GM18505 (cell line): Measurements from ENCODE around the gene VKORC1L1.
A peak's percentile ranks its signal among the peaks of the same experiment; 100 is the strongest.
"Not testable (repeated sequence)": the region's sequence is repeated elsewhere in the genome, so short reads cannot be mapped to it uniquely, and the experiment has no call there.

Source experiments
- ATAC-seq: cut with Tn5 transposase; IDR thresholded peaks from one replicate; pipeline ENCODE4 v1.9.1; 2021; ENCODE audit not compliant: unreplicated experiment
- POLR2A ChIP-seq: IDR thresholded peaks from 4 replicates; pipeline ENCODE4 v1.6.1; 2011; ENCODE audit warnings: borderline replicate concordance; ENCODE audit not compliant: insufficient read depth, insufficient read length; ENCODE audit errors: extremely low read depth

The VKORC1L1 gene

GRCh38 chr7:65879292-65880153, 6.6 kb downstream of the VKORC1L1 start:
- ATAC-seq: peak; percentile 47

GRCh38 chr7:65880242-65880641, 7.4 kb downstream of the VKORC1L1 start:
- not testable (repeated sequence) for ATAC-seq

- not testable (repeated sequence) for ATAC-seq
These were observed 12.1 kb downstream of the VKORC1L1 start for GRCh38 chr7:65884983-65885382.

- not testable (repeated sequence) for ATAC-seq
These were observed 12.7 kb downstream of the VKORC1L1 start for GRCh38 chr7:65885533-65885932.

GRCh38 chr7:65888434-65889156, 15.7 kb downstream of the VKORC1L1 start:
- not testable (repeated sequence) for ATAC-seq

GRCh38 chr7:65889722-65890121, 16.8 kb downstream of the VKORC1L1 start:
- ATAC-seq: not testable (repeated sequence)

GRCh38 chr7:65892161-65892560, 19.3 kb downstream of the VKORC1L1 start:
- ATAC-seq: no peak
- TF ChIP-seq POLR2A: no peak

- no peak for TF ChIP-seq POLR2A
- no peak for ATAC-seq
These were observed 20.0 kb downstream of the VKORC1L1 start for GRCh38 chr7:65892835-65893234.

GRCh38 chr7:65896279-65896870, 23.5 kb downstream of the VKORC1L1 start:
- TF ChIP-seq POLR2A: no peak
- no peak for ATAC-seq

- ATAC-seq: not testable (repeated sequence)
These were observed 24.4 kb downstream of the VKORC1L1 start for GRCh38 chr7:65897289-65897688.

- ATAC-seq: not testable (repeated sequence)
These were observed 26.0 kb downstream of the VKORC1L1 start for GRCh38 chr7:65898677-65899447.

GRCh38 chr7:65902306-65902705, 29.4 kb downstream of the VKORC1L1 start:
- TF ChIP-seq POLR2A: no peak
- ATAC-seq: no peak

GRCh38 chr7:65907501-65908198, 34.8 kb downstream of the VKORC1L1 start:
- no peak for TF ChIP-seq POLR2A
- no peak for ATAC-seq

GRCh38 chr7:65910237-65910636, 37.4 kb downstream of the VKORC1L1 start:
- no peak for ATAC-seq
- no peak for TF ChIP-seq POLR2A
